OCI-LY3 (cell line): ENCODE results near the gene TGM5.

Source experiments
- EZH2phosphoT487 ChIP-seq: fragments of 200-600 bp; shearing (Covaris generic); IDR thresholded peaks from 2 replicates; pipeline ENCODE4 v1.6.1; 2018; ENCODE audit warnings: antibody characterized with exemption, mixed run types, low read depth
- TF ChIP-seq, protein P1 (sequence below): fragments of 200-600, 300-600 bp; sonication (generic); IDR thresholded peaks from 2 replicates; pipeline ENCODE4 v1.5.1; 2014; ENCODE audit warnings: antibody characterized with exemption, low read length, low read depth

DNA sequence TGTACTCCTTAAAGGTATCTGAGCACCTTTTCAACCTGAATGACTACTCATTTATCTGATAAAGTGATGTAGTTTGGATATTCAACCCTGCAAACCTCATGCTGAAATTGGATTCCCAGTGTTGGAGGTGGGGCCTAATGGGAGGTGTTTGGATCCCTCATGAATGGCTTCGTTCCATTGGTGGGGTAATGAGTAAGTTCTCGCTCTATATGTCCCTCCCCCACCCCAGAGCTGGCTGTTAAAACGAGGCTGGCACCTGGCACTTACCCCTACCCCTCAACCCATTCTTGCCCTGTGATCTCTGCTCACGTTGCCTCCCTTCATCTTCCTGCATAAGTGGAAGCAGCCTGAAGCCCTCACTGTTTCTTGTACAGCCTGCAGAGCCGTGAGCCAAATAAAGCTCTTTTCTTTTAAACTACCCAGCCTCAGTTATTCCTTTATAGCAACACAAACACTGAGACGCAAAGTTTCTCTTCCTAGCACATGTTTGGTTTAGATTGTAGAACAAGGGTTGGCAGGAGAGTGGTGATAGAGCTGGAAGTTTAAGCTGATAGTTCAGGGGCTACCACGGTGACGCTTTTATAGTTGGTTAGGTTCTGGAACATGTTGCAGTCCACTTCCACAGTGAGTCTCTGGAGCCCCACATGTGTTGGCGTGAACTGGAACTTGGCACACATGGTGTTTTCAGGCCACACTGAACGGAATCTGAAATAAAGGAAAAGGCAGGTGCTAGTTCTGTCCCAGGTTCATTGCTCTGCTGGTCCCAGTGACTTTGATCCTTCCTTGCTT lies 69.8 kb downstream of the TGM5 start:
- TF ChIP-seq, protein P1, sequence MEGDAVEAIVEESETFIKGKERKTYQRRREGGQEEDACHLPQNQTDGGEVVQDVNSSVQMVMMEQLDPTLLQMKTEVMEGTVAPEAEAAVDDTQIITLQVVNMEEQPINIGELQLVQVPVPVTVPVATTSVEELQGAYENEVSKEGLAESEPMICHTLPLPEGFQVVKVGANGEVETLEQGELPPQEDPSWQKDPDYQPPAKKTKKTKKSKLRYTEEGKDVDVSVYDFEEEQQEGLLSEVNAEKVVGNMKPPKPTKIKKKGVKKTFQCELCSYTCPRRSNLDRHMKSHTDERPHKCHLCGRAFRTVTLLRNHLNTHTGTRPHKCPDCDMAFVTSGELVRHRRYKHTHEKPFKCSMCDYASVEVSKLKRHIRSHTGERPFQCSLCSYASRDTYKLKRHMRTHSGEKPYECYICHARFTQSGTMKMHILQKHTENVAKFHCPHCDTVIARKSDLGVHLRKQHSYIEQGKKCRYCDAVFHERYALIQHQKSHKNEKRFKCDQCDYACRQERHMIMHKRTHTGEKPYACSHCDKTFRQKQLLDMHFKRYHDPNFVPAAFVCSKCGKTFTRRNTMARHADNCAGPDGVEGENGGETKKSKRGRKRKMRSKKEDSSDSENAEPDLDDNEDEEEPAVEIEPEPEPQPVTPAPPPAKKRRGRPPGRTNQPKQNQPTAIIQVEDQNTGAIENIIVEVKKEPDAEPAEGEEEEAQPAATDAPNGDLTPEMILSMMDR = no peak
- no peak for TF ChIP-seq EZH2phosphoT487
